MCF 10A (cell line): ENCODE data around the gene PUS7L. TPM values are rescaled to one million over a fixed set of nuclear protein-coding genes. Genes with fewer than 3 reads are reported as not detected.

ENCODE experiments used
- BruUV-seq: library from RNA; stranded (reverse); fragments of 400-500 nt; replicated peaks from 2 replicates; lab custom pipeline; 2021; lab: Mats Ljungman, UMichigan
- CTCF ChIA-PET: fragments of 300-600 bp; sonication (Branson Sonifier 250); formaldehyde crosslinking; extraction: SDS; loops from one replicate; lab custom pipeline; 2021; ENCODE audit warnings: antibody characterized with exemption, inconsistent platforms; lab: Yijun Ruan, JAX
- POLR2A ChIA-PET: fragments of 300-600, 350-650 bp; sonication (Branson Sonifier 250); formaldehyde crosslinking; extraction: SDS; loops from one replicate; lab custom pipeline; 2020; ENCODE audit warnings: antibody characterized with exemption, inconsistent platforms; lab: Yijun Ruan, JAX
- DNase-seq: peaks from one replicate; pipeline ENCODE4 v3.0.0-alpha.2; 2018; ENCODE audit not compliant: unreplicated experiment
- H3K27ac Mint-ChIP-seq: one replicate; pipeline ENCODE4 v1.8.0; 2022; ENCODE audit warnings: mild to moderate bottlenecking, low read depth, mixed read lengths; ENCODE audit not compliant: unreplicated experiment
- H3K27me3 Mint-ChIP-seq: one replicate; pipeline ENCODE4 v1.8.0; 2022; ENCODE audit warnings: mixed read lengths; ENCODE audit not compliant: insufficient read depth, unreplicated experiment
- H3K36me3 Mint-ChIP-seq: one replicate; pipeline ENCODE4 v1.8.0; 2022; ENCODE audit warnings: mild to moderate bottlenecking, moderate library complexity, mixed read lengths; ENCODE audit not compliant: insufficient read depth, unreplicated experiment
- H3K4me1 Mint-ChIP-seq: one replicate; pipeline ENCODE4 v1.8.0; 2022; ENCODE audit warnings: mixed read lengths; ENCODE audit not compliant: insufficient read depth, unreplicated experiment
- H3K4me3 Mint-ChIP-seq: one replicate; pipeline ENCODE4 v1.8.0; 2022; ENCODE audit warnings: mild to moderate bottlenecking, moderate library complexity, mixed read lengths; ENCODE audit not compliant: unreplicated experiment
- H3K9me3 Mint-ChIP-seq: one replicate; pipeline ENCODE4 v1.8.0; 2022; ENCODE audit warnings: mixed read lengths; ENCODE audit not compliant: unreplicated experiment
- CTCF ChIP-seq: fragments of 200-600 bp; IDR thresholded peaks from one replicate; pipeline ENCODE4 v1.8.0; 2022; ENCODE audit warnings: antibody characterized with exemption, mild to moderate bottlenecking; ENCODE audit not compliant: unreplicated experiment
- intact Hi-C: fragments of 100-400 bp; cut with micrococcal nuclease; formaldehyde crosslinking; loops from 2 replicates; pipeline ENCODE4 v1.14.1; 2022
- total RNA-seq: library from RNA; stranded (reverse); gene quantifications from 2 replicates; pipeline ENCODE4 v1.2.3, GENCODE V29; 2022

Gene PUS7L
- total RNA-seq, 1 experiment from 2014 or later, result 26.5 TPM

- TF ChIP-seq CTCF, result no peak
- no peak for DNase-seq
- intact Hi-C loops, result no loop called here
- Mint-ChIP-seq H3K27ac (no peak overlapping the region), H3K4me3 (no peak overlapping the region), H3K9me3 (no peaks in the 10 kb centered on the region), H3K27me3 (no peaks in the 10 kb centered on the region), H3K36me3 (peaks cover 60% of the 10 kb centered on the region), H3K4me1 (no peaks in the 10 kb centered on the region)
- CTCF ChIA-PET, result interaction anchor here (0.6 kb wide), 2 partner anchors 147 to 376 kb away, joined by 3 to 6 read pairs; no protein-coding TSS in a partner anchor
- POLR2A ChIA-PET, result interaction anchor here (0.6 kb wide), 2 partner anchors 8 to 9 kb away, joined by 3 read pairs; no protein-coding TSS in a partner anchor
- no TSS peak for BruUV-seq
These were observed 18.0 kb downstream of the PUS7L start for GRCh38 chr12:43740511-43741100.

- ChIA-PET POLR2A (no interaction called here), CTCF (interaction anchor here (1.0 to 1.3 kb wide), 2 partner anchors 145 to 237 kb away, joined by 3 read pairs; no protein-coding TSS in a partner anchor)
- H3K4me3 Mint-ChIP-seq, result no peak overlapping the region
- no peak for TF ChIP-seq CTCF
- no peak for DNase-seq
- peaks cover 54% of the 10 kb centered on the region for H3K36me3 Mint-ChIP-seq
- no peaks in the 10 kb centered on the region for H3K4me1 Mint-ChIP-seq
- H3K27me3 Mint-ChIP-seq, result no peaks in the 10 kb centered on the region
- intact Hi-C loops, result no loop called here
- no TSS peak for BruUV-seq
- H3K27ac Mint-ChIP-seq, result no peak overlapping the region
- no peaks in the 10 kb centered on the region for H3K9me3 Mint-ChIP-seq
These were observed 20.9 kb downstream of the PUS7L start for GRCh38 chr12:43737646-43738045.

GRCh38 chr12:43736927-43737440 lies 21.6 kb downstream of the PUS7L start:
- ChIA-PET POLR2A (no interaction called here), CTCF (interaction anchor here (1.0 to 1.3 kb wide), 2 partner anchors 146 to 236 kb away, joined by 3 read pairs; no protein-coding TSS in a partner anchor)
- no peaks in the 10 kb centered on the region for H3K27me3 Mint-ChIP-seq
- peaks cover 50% of the 10 kb centered on the region for H3K36me3 Mint-ChIP-seq
- H3K4me3 Mint-ChIP-seq, result no peak overlapping the region
- no peak overlapping the region for H3K27ac Mint-ChIP-seq
- intact Hi-C loops, result no loop called here
- no peaks in the 10 kb centered on the region for H3K4me1 Mint-ChIP-seq
- no peaks in the 10 kb centered on the region for H3K9me3 Mint-ChIP-seq
- BruUV-seq, result no TSS peak
- DNase-seq, result no peak
- TF ChIP-seq CTCF, result no peak

- Mint-ChIP-seq H3K27me3 (no peaks in the 10 kb centered on the region), H3K36me3 (peaks cover 40% of the 10 kb centered on the region), H3K4me3 (no peak overlapping the region), H3K9me3 (no peaks in the 10 kb centered on the region), H3K4me1 (no peaks in the 10 kb centered on the region), H3K27ac (no peak overlapping the region)
- intact Hi-C loops, result no loop called here
- TF ChIP-seq CTCF, result no peak
- POLR2A ChIA-PET, result no interaction called here
- CTCF ChIA-PET, result interaction anchor here (0.6 to 1.2 kb wide), 4 partner anchors 60 to 289 kb away, joined by 3 read pairs; no protein-coding TSS in a partner anchor
- BruUV-seq, result no TSS peak
- DNase-seq, result no peak
These were observed 24.9 kb downstream of the PUS7L start for GRCh38 chr12:43733687-43734086.
